IPS-18a (cell line): ENCODE data around the gene GNRH2.

Source experiments
- H3K27ac ChIP-seq: one replicate; pipeline ENCODE4 v1.5.1; 2013; ENCODE audit warnings: low read length
- H3K27me3 ChIP-seq: one replicate; pipeline ENCODE4 v1.6.1; 2013; ENCODE audit warnings: mild to moderate bottlenecking, low read length; ENCODE audit not compliant: control insufficient read depth, insufficient read depth
- H3K36me3 ChIP-seq: one replicate; pipeline ENCODE4 v1.6.1; 2013; ENCODE audit warnings: low read depth, low read length; ENCODE audit not compliant: control insufficient read depth
- H3K4me1 ChIP-seq: one replicate; pipeline ENCODE4 v1.6.1; 2013; ENCODE audit warnings: low read depth, low read length; ENCODE audit not compliant: control insufficient read depth
- H3K4me3 ChIP-seq: one replicate; pipeline ENCODE4 v1.5.1; 2013; ENCODE audit warnings: low read length
- H3K9ac ChIP-seq: one replicate; pipeline ENCODE4 v1.6.1; 2013; ENCODE audit warnings: mild to moderate bottlenecking, low read length, moderate library complexity
- H3K9me3 ChIP-seq: one replicate; pipeline ENCODE4 v1.6.1; 2013; ENCODE audit warnings: low read depth, low read length; ENCODE audit not compliant: control insufficient read depth

Gene GNRH2

GRCh38 chr20:3081641-3082040 is 38.2 kb downstream of the GNRH2 start:
- peaks cover 43% of the 10 kb centered on the region for H3K27me3 ChIP-seq

GRCh38 chr20:3082306-3082951 is 39.0 kb downstream of the GNRH2 start:
- Histone ChIP-seq H3K9ac (no peak overlapping the region), H3K27me3 (peaks cover 43% of the 10 kb centered on the region), H3K27ac (no peak overlapping the region)

More at GRCh38 chr20:3081641-3082040, 38.2 kb downstream of the GNRH2 start:
- no peak overlapping the region for H3K4me3 ChIP-seq
- H3K9me3 ChIP-seq = no peaks in the 10 kb centered on the region
- H3K4me1 ChIP-seq = no peaks in the 10 kb centered on the region
- H3K9ac ChIP-seq = no peak overlapping the region
- no peaks in the 10 kb centered on the region for H3K36me3 ChIP-seq
- no peak overlapping the region for H3K27ac ChIP-seq

GRCh38 chr20:3082955-3083952 is 39.8 kb downstream of the GNRH2 start:
- Histone ChIP-seq H3K36me3 (no peaks in the 10 kb centered on the region), H3K9me3 (no peaks in the 10 kb centered on the region), H3K4me1 (no peaks in the 10 kb centered on the region), H3K4me3 (peak overlapping the region; percentile 42), H3K27me3 (peaks cover 43% of the 10 kb centered on the region), H3K27ac (no peak overlapping the region), H3K9ac (no peak overlapping the region)

More at GRCh38 chr20:3082306-3082951, 39.0 kb downstream of the GNRH2 start:
- Histone ChIP-seq H3K4me3 (peak overlapping the region; percentile 16), H3K36me3 (no peaks in the 10 kb centered on the region), H3K9me3 (no peaks in the 10 kb centered on the region), H3K4me1 (no peaks in the 10 kb centered on the region)

- Histone ChIP-seq H3K36me3 (no peaks in the 10 kb centered on the region), H3K9me3 (no peaks in the 10 kb centered on the region), H3K27me3 (peaks cover 39% of the 10 kb centered on the region), H3K4me1 (no peaks in the 10 kb centered on the region), H3K4me3 (no peak within 1 kb of the TSS), H3K27ac (no peak within 1 kb of the TSS), H3K9ac (no peak within 1 kb of the TSS)
Measured at GRCh38 chr20:3084283-3084985, 41.0 kb downstream of the GNRH2 start, which contains the start of gene AVP. AVP (minus strand) TSS chr20:3084724; CDS start chr20:3084674, 50 bp downstream.

GRCh38 chr20:3084986-3085360 is 41.6 kb downstream of the GNRH2 start:
- Histone ChIP-seq H3K27me3 (peaks cover 39% of the 10 kb centered on the region), H3K9me3 (no peaks in the 10 kb centered on the region), H3K36me3 (no peaks in the 10 kb centered on the region), H3K27ac (no peak overlapping the region), H3K9ac (no peak overlapping the region), H3K4me3 (no peak overlapping the region), H3K4me1 (no peaks in the 10 kb centered on the region)

- H3K4me1 ChIP-seq = no peaks in the 10 kb centered on the region
- no peak overlapping the region for H3K9ac ChIP-seq
- no peak overlapping the region for H3K4me3 ChIP-seq
- no peaks in the 10 kb centered on the region for H3K9me3 ChIP-seq
- no peak overlapping the region for H3K27ac ChIP-seq
- peaks cover 37% of the 10 kb centered on the region for H3K27me3 ChIP-seq
- no peaks in the 10 kb centered on the region for H3K36me3 ChIP-seq
Measured at GRCh38 chr20:3085571-3086072, 42.2 kb downstream of the GNRH2 start.

- H3K9me3 ChIP-seq = no peaks in the 10 kb centered on the region
- H3K36me3 ChIP-seq = no peaks in the 10 kb centered on the region
- no peak overlapping the region for H3K4me3 ChIP-seq
- no peaks in the 10 kb centered on the region for H3K4me1 ChIP-seq
- peaks cover 15% of the 10 kb centered on the region for H3K27me3 ChIP-seq
- H3K9ac ChIP-seq = no peak overlapping the region
- no peak overlapping the region for H3K27ac ChIP-seq
Measured at GRCh38 chr20:3088031-3088430, 44.6 kb downstream of the GNRH2 start.

- Histone ChIP-seq H3K9ac (no peak overlapping the region), H3K27me3 (no peaks in the 10 kb centered on the region), H3K4me3 (no peak overlapping the region), H3K36me3 (no peaks in the 10 kb centered on the region), H3K4me1 (no peaks in the 10 kb centered on the region), H3K9me3 (no peaks in the 10 kb centered on the region), H3K27ac (no peak overlapping the region)
Measured at GRCh38 chr20:3090565-3090964, 47.1 kb downstream of the GNRH2 start.

- Histone ChIP-seq H3K9me3 (no peaks in the 10 kb centered on the region), H3K27me3 (no peaks in the 10 kb centered on the region), H3K27ac (no peak overlapping the region), H3K9ac (no peak overlapping the region), H3K4me1 (no peaks in the 10 kb centered on the region), H3K4me3 (no peak overlapping the region), H3K36me3 (no peaks in the 10 kb centered on the region)
Measured at GRCh38 chr20:3092611-3093379, 49.4 kb downstream of the GNRH2 start.

GRCh38 chr20:3093861-3094361 is 50.5 kb downstream of the GNRH2 start:
- no peak overlapping the region for H3K27ac ChIP-seq
- no peaks in the 10 kb centered on the region for H3K27me3 ChIP-seq
- H3K9ac ChIP-seq = no peak overlapping the region
- H3K4me3 ChIP-seq = no peak overlapping the region
- H3K9me3 ChIP-seq = no peaks in the 10 kb centered on the region
- no peaks in the 10 kb centered on the region for H3K4me1 ChIP-seq
- H3K36me3 ChIP-seq = no peaks in the 10 kb centered on the region
